Measurements from ENCODE around the gene TMEM97.
A peak's percentile ranks its signal among the peaks of the same experiment; 100 is the strongest.
"Not testable (repeated sequence)": the region's sequence is repeated elsewhere in the genome, so short reads cannot be mapped to it uniquely, and the experiment has no call there.

TMEM97 gene

GRCh38 chr17:28318759-28319597, at the start of gene TMEM97:
TSS of gene TMEM97 (plus strand) at chr17:28319200. CDS start at chr17:28319240, 40 bp downstream.
- FAIRE-seq, result peak; percentile 97
- DNase-seq (ENCODE audit: insufficient read length, low spot score), result peak; percentile 98

GRCh38 chr17:28270055-28270454, 48.9 kb upstream of the TMEM97 start:
- no peak for DNase-seq (ENCODE audit: insufficient read length, low spot score)
- no peak for FAIRE-seq

GRCh38 chr17:28270926-28271325, 48.1 kb upstream of the TMEM97 start:
- DNase-seq (ENCODE audit: insufficient read length, low spot score) (no peak), FAIRE-seq (no peak)

- DNase-seq (ENCODE audit: insufficient read length, low spot score) (no peak), FAIRE-seq (no peak)
Measured at GRCh38 chr17:28271431-28271830, 47.6 kb upstream of the TMEM97 start.

- DNase-seq (ENCODE audit: insufficient read length, low spot score), result no peak
- no peak for FAIRE-seq
Measured at GRCh38 chr17:28272166-28272565, 46.8 kb upstream of the TMEM97 start.

- FAIRE-seq; DNase-seq (ENCODE audit: insufficient read length, low spot score): not testable (repeated sequence)
Measured at GRCh38 chr17:28273341-28273740, 45.7 kb upstream of the TMEM97 start.

GRCh38 chr17:28274591-28275265, 44.3 kb upstream of the TMEM97 start:
- FAIRE-seq (peak; percentile 31), DNase-seq (ENCODE audit: insufficient read length, low spot score) (no peak)

- FAIRE-seq (peak; percentile 44), DNase-seq (ENCODE audit: insufficient read length, low spot score) (no peak)
Measured at GRCh38 chr17:28276011-28276410, 43.0 kb upstream of the TMEM97 start.

GRCh38 chr17:28279411-28279810, 39.6 kb upstream of the TMEM97 start:
- FAIRE-seq, result no peak
- DNase-seq (ENCODE audit: insufficient read length, low spot score), result no peak

- DNase-seq (ENCODE audit: insufficient read length, low spot score) (no peak), FAIRE-seq (no peak)
Measured at GRCh38 chr17:28280826-28281225, 38.2 kb upstream of the TMEM97 start.

GRCh38 chr17:28282596-28282995, 36.4 kb upstream of the TMEM97 start:
- DNase-seq (ENCODE audit: insufficient read length, low spot score) (peak; percentile 44), FAIRE-seq (peak; percentile 87)

GRCh38 chr17:28285965-28286364, 33.0 kb upstream of the TMEM97 start:
- DNase-seq (ENCODE audit: insufficient read length, low spot score) (no peak), FAIRE-seq (no peak)

- DNase-seq (ENCODE audit: insufficient read length, low spot score) (no peak), FAIRE-seq (peak; percentile 48)
Measured at GRCh38 chr17:28290703-28291102, 28.3 kb upstream of the TMEM97 start.

GRCh38 chr17:28291780-28292330, 27.1 kb upstream of the TMEM97 start:
- no peak for FAIRE-seq
- DNase-seq (ENCODE audit: insufficient read length, low spot score), result no peak

GRCh38 chr17:28292878-28293277, 26.1 kb upstream of the TMEM97 start:
- DNase-seq (ENCODE audit: insufficient read length, low spot score); FAIRE-seq: not testable (repeated sequence)

- FAIRE-seq, result no peak
- no peak for DNase-seq (ENCODE audit: insufficient read length, low spot score)
Measured at GRCh38 chr17:28293994-28294393, 25.0 kb upstream of the TMEM97 start.

- DNase-seq (ENCODE audit: insufficient read length, low spot score) (no peak), FAIRE-seq (no peak)
Measured at GRCh38 chr17:28295677-28296578, 23.1 kb upstream of the TMEM97 start.

- FAIRE-seq (no peak), DNase-seq (ENCODE audit: insufficient read length, low spot score) (no peak)
Measured at GRCh38 chr17:28298449-28298848, 20.6 kb upstream of the TMEM97 start.

GRCh38 chr17:28306954-28307401, 12.0 kb upstream of the TMEM97 start:
- FAIRE-seq (no peak), DNase-seq (ENCODE audit: insufficient read length, low spot score) (no peak)

GRCh38 chr17:28313841-28314240, 5.2 kb upstream of the TMEM97 start:
- no peak for FAIRE-seq
- DNase-seq (ENCODE audit: insufficient read length, low spot score), result no peak
